Heart left ventricle (tissue), 16 donors: ENCODE measurements around the gene HS6ST3. TPM values are rescaled to one million over a fixed set of nuclear protein-coding genes. Genes with fewer than 3 reads are reported as not detected.

Experiments
- ATAC-seq, 4 donors: fragments of 200-7000 bp; cut with Tn5 transposase; one replicate each; pipeline ENCODE4 v1.9.1; 2020 to 2022; ENCODE audit warnings: moderate library complexity in 4 of 4, mild to moderate bottlenecking in 3 of 4, moderate number of reproducible peaks in 1 of 4
- DNase-seq, 5 donors: peaks; one replicate each; pipeline ENCODE4 v3.0.0-alpha.2; 2020
- H3K27ac ChIP-seq, 12 donors: fragments of 200-600 bp; sonication (generic) in 4 of 12; one replicate each; pipeline versions ENCODE4 v1.5.0 to v1.8.0; 2016 to 2022; ENCODE audit warnings: mild to moderate bottlenecking in 2 of 12
- H3K27me3 ChIP-seq, 9 donors: fragments of 200-600 bp; sonication (generic) in 2 of 9; one replicate each; pipeline versions ENCODE4 v1.5.1 to v1.8.0; 2016 to 2022; ENCODE audit warnings: mild to moderate bottlenecking in 3 of 9
- H3K36me3 ChIP-seq, 9 donors: fragments of 200-600 bp; sonication (generic) in 2 of 9; one replicate each; pipeline versions ENCODE4 v1.5.0 to v1.8.0; 2018 to 2022; ENCODE audit warnings: mild to moderate bottlenecking in 2 of 9
- H3K4me1 ChIP-seq, 12 donors: fragments of 200-600 bp; sonication (generic) in 4 of 12; one replicate each; pipeline versions ENCODE4 v1.5.0 to v1.8.0; 2016 to 2022; ENCODE audit warnings: mild to moderate bottlenecking in 3 of 12
- H3K4me3 ChIP-seq, 12 donors: fragments of 200-600 bp; sonication (generic) in 4 of 12; one replicate each; pipeline versions ENCODE4 v1.5.0 to v1.8.0; 2017 to 2022; ENCODE audit warnings: mild to moderate bottlenecking in 9 of 12, moderate library complexity in 4 of 12
- H3K9me3 ChIP-seq, 12 donors: fragments of 200-600 bp; sonication (generic) in 4 of 12; one replicate each; pipeline versions ENCODE4 v1.5.0 to v1.8.0; 2016 to 2022; ENCODE audit warnings: mild to moderate bottlenecking in 1 of 12
- POLR2A ChIP-seq, 2 donors: fragments of 450-650 bp; IDR thresholded peaks; one replicate each; pipeline ENCODE4 v1.6.1; 2017; ENCODE audit warnings: antibody characterized with exemption in 2 of 2, mild to moderate bottlenecking in 2 of 2, moderate library complexity in 2 of 2
- WGBS, 4 donors: extraction: QIAGEN DNeasy Blood & Tissue Kit in 2 of 4; methylation state at CpG; one replicate each; pipeline versions ENCODE4 v1.1.5 to v1.1.7; 2013 to 2018; 5-methylcytosine and 5-hydroxymethylcytosine counted together
- intact Hi-C, 10 donors: fragments of 100-400 bp; cut with DNase I; formaldehyde crosslinking; loops; one replicate each; pipeline versions ENCODE4 v1.11.1 to v1.14.2; 2022
- polyA plus RNA-seq, 2 donors: library from polyadenylated mRNA; stranded (reverse); fragments of 200-250 nt; gene quantifications; one replicate each; pipeline ENCODE4 v1.2.3, GENCODE V29; 2013
- total RNA-seq, 9 donors: library from RNA; depleted of rRNA in 2 of 9; stranded (reverse); fragments of >200 nt in 2 of 9; fragmentation: NEBNext Ultra II Directional in 3 of 9; extraction: Animal tissue kit (Norgen Biotek cat#: 25700) in 3 of 9; gene quantifications; one replicate each; pipeline versions ENCODE4 v1.1.0 to v1.2.4, GENCODE V29; 2016 to 2023
- TF ChIP-seq, protein P1 (sequence below), 12 donors: fragments of 200-600 bp; sonication (generic) in 4 of 12; IDR thresholded peaks; one replicate each; pipeline versions ENCODE4 v1.5.0 to v1.8.0; 2018 to 2022; ENCODE audit warnings: antibody characterized with exemption in 12 of 12, mild to moderate bottlenecking in 5 of 12
- donor health status: ischemic (EF 13 %, LVEDD 7.1; RV severe dilation, severe dysfunction).
- donor health status: healthy with polysubstance abuse.
- donor health status: DM: no; HTN: yes; CAD: no.
- donor health status: DM: no; HTN: no; CAD: no.
- donor health status: ischemic (EF 25% LVEDD 6.9; RV normal size, moderate dysfunction).
- donor health status: ischemic (EF 25% LVEDD 5.7; RV mildly dilated, moderate dysfunction).
- donor health status: healthy.
- donor health status: DM: yes; HTN: yes; CAD: no.
- donor health status: ischemic (EF 35%, LVEDD 5.7; RV mildly dilated, moderate dysfunction).
- donor health status: nonischemic (EF 11% LVEDD 7.7; RV severe dilation, severe dysfunction).
- donor health status: DM: yes; HTN: yes; CAD: no.
- donor health status: PGD.
- donor health status: ischemic (EF 29% LVEDD 5.4; RV normal size, mild dysfunction).
- donor health status: nonischemic (EF 23%, LVEDD 6.1; RV moderate dilation, normal function).

HS6ST3 gene
- total and polyA plus RNA-seq, 11 donors, result 0.01 to 5.2 (median 1.2) TPM

DNA sequence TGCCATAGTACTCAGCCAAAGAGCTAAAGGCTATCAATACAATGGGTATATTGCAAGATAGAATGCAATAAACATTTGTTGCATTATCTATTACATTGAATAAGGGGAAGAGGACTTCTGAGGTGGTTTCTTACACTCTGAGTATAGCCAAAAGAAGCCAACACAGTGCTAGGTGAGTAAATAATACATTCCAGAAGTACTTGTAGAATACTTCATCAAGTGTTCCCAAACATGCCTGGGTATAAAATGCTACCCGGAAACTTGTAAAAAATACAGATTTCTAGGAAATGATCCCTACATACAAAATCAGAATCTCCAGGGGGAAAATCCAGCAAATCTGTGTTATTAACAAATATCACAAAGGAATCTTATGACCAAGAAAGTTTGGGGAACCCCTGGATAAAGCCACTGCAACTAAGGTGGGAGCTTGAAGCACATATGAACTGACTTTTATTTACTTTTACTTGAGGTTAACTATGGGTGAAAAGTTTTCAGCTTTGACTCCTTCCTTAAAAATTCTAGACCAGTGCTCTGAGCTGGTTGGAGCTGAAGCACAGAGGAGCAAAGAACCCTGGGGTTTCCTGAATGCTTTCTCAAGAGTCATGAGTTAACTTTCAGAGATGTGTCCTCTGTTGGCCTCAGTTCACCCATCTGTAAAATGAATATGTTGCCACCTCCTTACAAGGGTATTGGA lies 768.4 kb downstream of the HS6ST3 start:
- Histone ChIP-seq H3K4me3 (no peak overlapping the region), H3K9me3 (no peaks in the 10 kb centered on the region), H3K36me3 (no peaks in the 10 kb centered on the region), H3K4me1 (no peaks in the 10 kb centered on the region), H3K27me3 (no peaks in the 10 kb centered on the region), H3K27ac (no peak overlapping the region)
- intact Hi-C loops, result no loop called here
- ATAC-seq, result no peak
- 93 to 100% (median 97%) methylated on average over 1 of the region's 1 CpG for WGBS, 4 donors
- TF ChIP-seq, protein P1, sequence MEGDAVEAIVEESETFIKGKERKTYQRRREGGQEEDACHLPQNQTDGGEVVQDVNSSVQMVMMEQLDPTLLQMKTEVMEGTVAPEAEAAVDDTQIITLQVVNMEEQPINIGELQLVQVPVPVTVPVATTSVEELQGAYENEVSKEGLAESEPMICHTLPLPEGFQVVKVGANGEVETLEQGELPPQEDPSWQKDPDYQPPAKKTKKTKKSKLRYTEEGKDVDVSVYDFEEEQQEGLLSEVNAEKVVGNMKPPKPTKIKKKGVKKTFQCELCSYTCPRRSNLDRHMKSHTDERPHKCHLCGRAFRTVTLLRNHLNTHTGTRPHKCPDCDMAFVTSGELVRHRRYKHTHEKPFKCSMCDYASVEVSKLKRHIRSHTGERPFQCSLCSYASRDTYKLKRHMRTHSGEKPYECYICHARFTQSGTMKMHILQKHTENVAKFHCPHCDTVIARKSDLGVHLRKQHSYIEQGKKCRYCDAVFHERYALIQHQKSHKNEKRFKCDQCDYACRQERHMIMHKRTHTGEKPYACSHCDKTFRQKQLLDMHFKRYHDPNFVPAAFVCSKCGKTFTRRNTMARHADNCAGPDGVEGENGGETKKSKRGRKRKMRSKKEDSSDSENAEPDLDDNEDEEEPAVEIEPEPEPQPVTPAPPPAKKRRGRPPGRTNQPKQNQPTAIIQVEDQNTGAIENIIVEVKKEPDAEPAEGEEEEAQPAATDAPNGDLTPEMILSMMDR (IDR thresholded peaks at IDR 0.05), result no peak
- no peak for TF ChIP-seq POLR2A (IDR thresholded peaks at IDR 0.05)
- DNase-seq, result no peak

DNA sequence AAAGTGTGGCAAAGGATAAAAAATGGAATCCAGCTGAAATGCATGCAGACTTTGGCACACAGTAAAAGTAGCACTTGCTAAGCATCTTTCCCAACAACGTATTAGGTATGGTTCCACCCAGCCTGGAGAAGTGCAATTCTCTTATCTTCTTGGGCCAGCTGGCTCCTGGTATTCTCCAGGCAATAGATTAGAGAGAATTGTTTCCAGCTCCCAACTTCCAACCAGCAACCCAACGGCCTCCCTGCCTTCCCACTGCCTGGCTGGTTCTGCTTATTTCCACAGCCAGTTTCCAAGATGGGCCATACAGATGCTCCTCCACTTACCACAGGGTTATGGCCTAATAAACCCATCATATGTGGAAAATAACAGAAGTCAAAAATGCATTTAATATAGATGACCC lies 771.0 kb downstream of the HS6ST3 start:
- H3K4me1 ChIP-seq, result no peaks in the 10 kb centered on the region
- no peak overlapping the region for H3K4me3 ChIP-seq
- DNase-seq (no peak), ATAC-seq (no peak)
- no peaks in the 10 kb centered on the region for H3K27me3 ChIP-seq
- no peak overlapping the region for H3K27ac ChIP-seq
- TF ChIP-seq, protein P1 (IDR thresholded peaks at IDR 0.05), result no peak
- no peak for TF ChIP-seq POLR2A (IDR thresholded peaks at IDR 0.05)
- H3K36me3 ChIP-seq, result no peaks in the 10 kb centered on the region
- H3K9me3 ChIP-seq, result peaks cover 0 to 14% (median 0%) of the 10 kb centered on the region in 12 donors
- WGBS, 4 donors, result 11 to 19% (median 16%) methylated on average over 2 of the region's 2 CpGs
- intact Hi-C loops, result no loop called here

DNA sequence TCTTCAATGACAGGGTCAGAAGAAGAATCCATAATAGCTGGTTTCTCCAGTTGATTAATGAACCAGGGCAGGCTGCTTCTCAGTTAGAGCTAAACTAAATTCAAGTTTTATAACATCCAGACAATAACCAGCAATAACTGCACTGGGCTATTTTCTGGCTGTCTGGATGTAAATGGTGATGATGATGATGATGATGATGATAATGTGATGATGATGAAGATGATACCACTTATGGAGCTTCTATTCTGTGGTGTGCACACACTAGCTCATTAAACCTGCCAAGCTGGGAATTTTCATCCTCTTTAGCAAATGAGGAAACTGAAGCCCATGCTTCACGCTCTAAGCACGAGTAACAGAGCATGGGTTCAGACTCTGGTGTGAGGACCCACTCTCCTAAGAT lies 772.2 kb downstream of the HS6ST3 start:
- Histone ChIP-seq H3K27me3 (no peaks in the 10 kb centered on the region), H3K9me3 (peaks cover 0 to 14% (median 0%) of the 10 kb centered on the region in 12 donors), H3K27ac (no peak overlapping the region), H3K36me3 (no peaks in the 10 kb centered on the region), H3K4me3 (no peak overlapping the region), H3K4me1 (no peaks in the 10 kb centered on the region)
- DNase-seq, result no peak
- 93 to 98% (median 96%) methylated on average over 2 of the region's 2 CpGs for WGBS, 4 donors
- no peak for ATAC-seq
- TF ChIP-seq, protein P1 (IDR thresholded peaks at IDR 0.05), result no peak
- no peak for TF ChIP-seq POLR2A (IDR thresholded peaks at IDR 0.05)
- intact Hi-C loops, result no loop called here

DNA sequence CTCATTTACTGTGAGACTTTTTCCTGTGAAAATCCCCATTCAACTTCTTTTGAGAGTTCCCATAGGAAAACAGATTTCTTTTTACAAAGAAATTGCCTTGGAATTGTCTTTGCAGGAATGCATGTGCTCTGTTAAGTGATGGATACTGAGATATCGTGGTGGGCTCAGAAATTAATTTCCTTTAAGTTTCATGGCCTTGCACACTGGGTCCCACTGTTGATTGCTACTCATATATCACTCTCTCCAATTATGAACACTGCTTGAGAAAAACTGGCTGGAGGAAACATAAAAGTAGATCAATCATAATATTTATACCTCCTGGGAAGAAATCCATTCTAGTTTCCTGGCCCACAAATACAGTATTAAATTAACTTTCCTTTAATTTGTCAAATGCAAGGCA lies 773.1 kb downstream of the HS6ST3 start:
- ATAC-seq (no peak), DNase-seq (no peak)
- peaks cover 0 to 14% (median 0%) of the 10 kb centered on the region in 12 donors for H3K9me3 ChIP-seq
- TF ChIP-seq, protein P1 (IDR thresholded peaks at IDR 0.05), result no peak
- no peak for TF ChIP-seq POLR2A (IDR thresholded peaks at IDR 0.05)
- WGBS, 4 donors, result 69 to 91% (median 76%) methylated on average over 1 of the region's 1 CpG
- intact Hi-C loops, result no loop called here
- H3K4me1 ChIP-seq, result no peaks in the 10 kb centered on the region
- H3K27ac ChIP-seq, result no peak overlapping the region
- no peak overlapping the region for H3K4me3 ChIP-seq
- H3K27me3 ChIP-seq, result no peaks in the 10 kb centered on the region
- H3K36me3 ChIP-seq, result no peaks in the 10 kb centered on the region
